Retinal pigment epithelial cell (primary cell): ENCODE measurements around the gene ANKMY1.

Experiments
- DNase-seq: peaks from one replicate; pipeline ENCODE4 v3.0.0-alpha.2; 2010; ENCODE audit warnings: low read depth
- H3K4me3 ChIP-seq: 2 replicates; pipeline ENCODE4 v1.5.1; 2011; ENCODE audit warnings: mild to moderate bottlenecking, low read length, control low read depth, moderate library complexity
- CTCF ChIP-seq: conservative IDR thresholded peaks from 2 replicates; pipeline ENCODE4 v1.5.1; 2011; ENCODE audit warnings: low read depth, low read length, control low read depth, inconsistent platforms

Gene ANKMY1, protein sequence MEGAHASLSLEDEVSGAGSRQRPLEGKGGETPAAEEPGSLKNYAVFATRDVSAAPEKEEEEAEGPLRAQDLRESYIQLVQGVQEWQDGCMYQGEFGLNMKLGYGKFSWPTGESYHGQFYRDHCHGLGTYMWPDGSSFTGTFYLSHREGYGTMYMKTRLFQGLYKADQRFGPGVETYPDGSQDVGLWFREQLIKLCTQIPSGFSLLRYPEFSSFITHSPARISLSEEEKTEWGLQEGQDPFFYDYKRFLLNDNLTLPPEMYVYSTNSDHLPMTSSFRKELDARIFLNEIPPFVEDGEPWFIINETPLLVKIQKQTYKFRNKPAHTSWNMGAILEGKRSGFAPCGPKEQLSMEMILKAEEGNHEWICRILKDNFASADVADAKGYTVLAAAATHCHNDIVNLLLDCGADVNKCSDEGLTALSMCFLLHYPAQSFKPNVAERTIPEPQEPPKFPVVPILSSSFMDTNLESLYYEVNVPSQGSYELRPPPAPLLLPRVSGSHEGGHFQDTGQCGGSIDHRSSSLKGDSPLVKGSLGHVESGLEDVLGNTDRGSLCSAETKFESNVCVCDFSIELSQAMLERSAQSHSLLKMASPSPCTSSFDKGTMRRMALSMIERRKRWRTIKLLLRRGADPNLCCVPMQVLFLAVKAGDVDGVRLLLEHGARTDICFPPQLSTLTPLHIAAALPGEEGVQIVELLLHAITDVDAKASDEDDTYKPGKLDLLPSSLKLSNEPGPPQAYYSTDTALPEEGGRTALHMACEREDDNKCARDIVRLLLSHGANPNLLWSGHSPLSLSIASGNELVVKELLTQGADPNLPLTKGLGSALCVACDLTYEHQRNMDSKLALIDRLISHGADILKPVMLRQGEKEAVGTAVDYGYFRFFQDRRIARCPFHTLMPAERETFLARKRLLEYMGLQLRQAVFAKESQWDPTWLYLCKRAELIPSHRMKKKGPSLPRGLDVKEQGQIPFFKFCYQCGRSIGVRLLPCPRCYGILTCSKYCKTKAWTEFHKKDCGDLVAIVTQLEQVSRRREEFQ

GRCh38 chr2:240557808-240558207 lies at the start of gene ANKMY1:
Gene ANKMY1, minus strand, starts transcription at chr2:240557988. Its CDS starts 653 bp downstream, at chr2:240557335.
- peak; percentile 37 for DNase-seq
- no peak for TF ChIP-seq CTCF
- H3K4me3 ChIP-seq, result peak within 1 kb of the TSS; percentile 47

DNA sequence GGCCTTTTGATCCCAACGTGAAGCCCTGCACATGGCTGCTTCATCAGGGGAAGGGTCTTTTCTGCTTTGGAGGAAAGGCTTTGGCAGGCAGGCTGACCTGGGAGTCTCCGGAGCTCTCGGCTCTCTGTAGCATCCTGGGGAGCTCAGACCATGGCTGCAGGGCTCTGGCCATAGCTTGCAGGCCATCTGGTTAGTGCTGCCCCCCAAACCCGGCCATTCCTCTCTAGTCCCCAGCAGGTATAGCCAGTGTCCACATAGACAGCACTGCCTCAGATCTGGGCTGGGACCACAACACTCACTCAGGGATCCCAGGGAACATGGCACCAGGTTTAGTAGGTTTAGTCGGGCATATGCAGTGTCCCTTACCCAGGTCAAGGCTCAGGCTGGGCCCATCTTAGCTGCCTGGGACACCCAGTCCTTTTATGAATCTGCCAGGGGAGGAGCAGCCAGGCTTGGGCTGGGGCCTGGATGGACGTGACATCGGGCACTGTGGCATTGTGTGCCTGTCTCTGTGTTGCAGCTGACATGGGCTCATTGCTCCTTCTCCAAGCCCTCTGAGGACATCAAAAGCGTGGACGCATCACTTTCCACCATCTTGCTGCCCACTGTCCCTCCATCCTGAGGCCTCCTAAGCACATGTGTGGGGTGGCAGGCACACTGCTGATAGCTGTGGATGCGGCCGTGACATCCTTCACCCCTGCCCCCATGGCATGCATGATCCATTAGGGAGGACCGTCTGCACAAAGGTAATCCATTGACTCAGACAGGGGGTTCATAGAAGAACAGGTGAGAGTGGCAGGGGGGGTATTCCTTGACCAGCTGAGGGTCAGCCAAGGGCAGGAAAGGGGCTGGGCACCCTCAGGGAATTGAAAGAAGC lies 48.3 kb upstream of the ANKMY1 start:
- H3K4me3 ChIP-seq, result no peak overlapping the region
- no peak for TF ChIP-seq CTCF
- no peak for DNase-seq

- no peak for TF ChIP-seq CTCF
- DNase-seq, result no peak
- H3K4me3 ChIP-seq, result no peak overlapping the region
Measured at GRCh38 chr2:240604939-240605716, 47.3 kb upstream of the ANKMY1 start.

GRCh38 chr2:240604291-240604938 lies 46.6 kb upstream of the ANKMY1 start:
- peak; percentile 16 for DNase-seq
- H3K4me3 ChIP-seq, result peak overlapping the region; percentile 20
- peak; percentile 85 for TF ChIP-seq CTCF

DNA sequence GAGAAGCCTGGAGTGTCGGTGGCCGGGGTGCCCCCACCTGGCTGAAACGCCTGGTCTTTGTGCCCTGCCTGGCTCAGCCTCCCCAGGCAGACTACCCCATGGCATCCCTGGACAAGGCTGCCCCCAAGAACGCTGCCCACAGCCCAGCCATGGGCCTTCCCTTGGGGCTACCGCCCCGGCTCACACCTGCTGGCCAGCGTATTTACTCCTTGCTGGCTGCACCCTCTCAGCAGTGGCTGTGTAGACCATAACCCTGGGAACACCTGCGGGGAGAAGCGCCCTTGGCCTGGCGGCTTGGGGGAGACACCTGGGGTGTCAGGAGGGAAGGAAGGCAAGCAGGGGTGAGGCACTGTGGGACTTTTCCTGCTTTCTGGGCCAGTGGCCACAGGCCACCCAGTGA lies 46.1 kb upstream of the ANKMY1 start:
- TF ChIP-seq CTCF, result no peak
- no peak for DNase-seq
- no peak overlapping the region for H3K4me3 ChIP-seq
